Stimulated activated naive CD8-positive, alpha-beta T cell treated with anti-CD3 and anti-CD28 coated beads, Interleukin-15, Interleukin-2, amounts not matched to agents 100 U/mL and 50 U/mL, for 24 hours (primary cell): ENCODE measurements around the gene RTF1.

ENCODE experiments used
- ATAC-seq: fragments of 150-1000 bp; cut with Tn5 transposase; one replicate; pipeline ENCODE4 v1.10.0; 2021
- DNase-seq: peaks from one replicate; pipeline ENCODE4 v3.0.0; 2021

Gene RTF1

DNA sequence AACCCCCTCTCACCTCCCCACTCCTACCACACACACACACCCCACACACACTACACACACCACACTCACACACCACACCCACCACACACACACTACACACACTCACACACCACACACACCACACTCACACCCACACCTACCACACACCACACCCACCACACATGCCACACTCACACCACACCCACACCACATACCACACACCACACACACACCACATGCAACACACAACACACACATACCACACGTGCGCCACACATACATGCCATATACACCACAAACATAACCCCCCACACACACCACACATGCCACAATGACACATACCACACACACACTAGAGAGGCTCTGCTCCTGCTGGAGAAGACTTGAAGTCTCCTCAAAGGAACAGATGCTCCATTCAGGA, 70.9 kb downstream of the RTF1 start:
- ATAC-seq (no peak), DNase-seq (peak; percentile 50)

- ATAC-seq (no peak), DNase-seq (no peak)
Measured at GRCh38 chr15:41489641-41490040, 72.7 kb downstream of the RTF1 start.

GRCh38 chr15:41490355-41490754, 73.5 kb downstream of the RTF1 start:
- DNase-seq = peak; percentile 37
- ATAC-seq = peak; percentile 77

DNA sequence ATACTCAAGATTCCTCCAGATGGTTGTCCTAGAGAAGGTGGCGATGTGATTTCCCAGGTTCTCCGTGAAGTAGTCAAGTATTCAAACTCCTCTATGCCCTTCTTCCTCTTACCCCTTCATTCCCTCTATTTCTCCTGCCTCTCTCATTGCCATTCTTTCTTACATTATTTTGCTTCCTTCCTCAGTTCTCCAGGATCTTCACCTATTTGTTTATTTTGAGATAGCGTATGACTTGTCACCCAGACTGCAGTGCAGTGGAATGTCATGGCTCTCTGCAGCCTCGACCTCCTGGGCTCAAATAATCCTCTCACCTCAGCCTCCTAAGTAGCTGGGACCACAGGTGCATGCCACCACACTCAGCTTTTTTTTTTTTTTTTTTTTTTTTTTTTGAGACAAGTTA, 75.0 kb downstream of the RTF1 start:
- no peak for ATAC-seq
- no peak for DNase-seq

DNA sequence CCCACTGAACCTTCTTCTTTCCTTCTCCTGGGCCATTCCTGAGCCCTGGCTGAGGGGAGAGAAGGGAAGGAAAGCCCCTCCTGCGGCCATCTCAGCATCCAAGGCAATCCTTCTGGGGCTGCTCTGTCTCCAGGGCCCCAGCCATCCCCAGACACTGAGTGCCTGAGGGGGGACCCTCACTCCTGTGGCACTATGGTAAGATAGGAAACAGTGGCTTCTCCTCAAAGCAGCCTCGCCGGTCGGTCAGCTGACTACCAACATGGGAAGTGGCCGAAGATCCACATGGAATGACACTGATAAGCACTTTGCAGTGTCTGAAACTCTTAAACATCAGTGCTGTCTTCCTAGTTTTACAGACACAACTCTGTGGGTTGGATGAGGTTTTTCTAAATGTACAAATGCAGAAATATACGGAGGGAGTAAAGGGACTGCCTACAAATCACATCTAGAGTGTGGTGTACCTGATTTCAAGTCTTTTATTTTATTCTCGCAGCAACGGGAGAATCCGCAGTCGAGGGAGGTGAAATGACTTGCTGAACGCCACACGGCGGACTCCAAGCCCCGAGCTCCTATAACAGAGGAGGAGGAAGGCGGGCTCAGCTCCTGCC, 75.8 kb downstream of the RTF1 start:
- ATAC-seq = no peak
- no peak for DNase-seq

GRCh38 chr15:41493205-41493901, 76.5 kb downstream of the RTF1 start, which contains the start of gene ITPKA:
Gene ITPKA (plus strand): TSS chr15:41493874. CDS start chr15:41493928, 54 bp downstream.
- DNase-seq = peak; percentile 94
- peak; percentile 82 for ATAC-seq

DNA sequence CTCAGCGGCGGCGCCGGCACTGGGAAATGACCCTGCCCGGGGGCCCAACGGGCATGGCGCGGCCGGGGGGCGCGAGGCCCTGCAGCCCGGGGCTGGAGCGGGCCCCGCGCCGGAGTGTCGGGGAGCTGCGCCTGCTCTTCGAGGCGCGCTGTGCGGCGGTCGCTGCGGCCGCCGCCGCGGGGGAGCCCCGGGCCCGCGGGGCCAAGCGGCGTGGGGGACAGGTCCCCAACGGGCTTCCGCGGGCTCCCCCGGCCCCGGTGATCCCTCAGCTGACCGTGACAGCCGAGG, 77.0 kb downstream of the RTF1 start:
- ATAC-seq (no peak), DNase-seq (no peak)

- peak; percentile 10 for ATAC-seq
- peak; percentile 60 for DNase-seq
Measured at GRCh38 chr15:41494190-41494921, 77.5 kb downstream of the RTF1 start.

DNA sequence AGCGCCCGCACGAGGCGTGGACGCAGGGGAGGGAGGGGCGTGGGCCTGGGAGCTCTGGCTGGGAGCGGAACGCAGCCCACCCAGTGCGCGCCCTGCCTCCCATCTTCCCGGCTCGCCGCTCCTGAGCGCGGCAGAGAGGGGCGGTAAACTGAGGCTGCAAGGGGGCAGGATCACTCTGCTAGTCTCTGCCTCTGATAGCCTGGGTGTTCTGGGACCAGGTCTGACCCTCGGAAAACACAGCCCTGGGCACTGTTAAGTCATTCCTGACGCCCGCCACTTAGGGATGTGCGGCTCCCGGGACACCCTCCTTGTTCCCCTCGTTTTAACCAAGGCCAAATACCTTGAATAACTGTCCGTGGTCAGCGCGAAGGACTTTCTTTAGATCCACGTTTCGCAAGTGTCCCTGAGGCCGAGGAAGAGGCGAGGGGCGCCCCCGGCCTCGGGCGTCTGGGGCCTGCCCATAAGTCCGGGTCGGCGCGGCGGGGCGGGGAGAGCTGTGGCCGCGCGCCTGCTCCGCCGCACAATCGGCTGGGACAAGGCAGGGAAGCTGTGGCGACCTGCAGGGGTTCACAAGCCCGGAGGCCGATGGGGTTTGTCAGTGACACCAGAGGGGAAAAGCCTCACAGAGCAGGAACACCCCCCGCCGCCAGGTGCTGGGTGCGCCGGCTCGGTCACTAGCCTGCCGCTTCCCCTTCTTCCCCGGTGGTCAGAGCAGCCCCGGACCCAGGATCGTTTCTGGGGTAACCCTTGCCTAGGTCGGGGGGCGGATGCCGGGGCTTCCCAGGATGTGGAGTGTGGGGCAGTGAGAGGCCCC, 78.2 kb downstream of the RTF1 start:
- DNase-seq = peak; percentile 51
- ATAC-seq = no peak

DNA sequence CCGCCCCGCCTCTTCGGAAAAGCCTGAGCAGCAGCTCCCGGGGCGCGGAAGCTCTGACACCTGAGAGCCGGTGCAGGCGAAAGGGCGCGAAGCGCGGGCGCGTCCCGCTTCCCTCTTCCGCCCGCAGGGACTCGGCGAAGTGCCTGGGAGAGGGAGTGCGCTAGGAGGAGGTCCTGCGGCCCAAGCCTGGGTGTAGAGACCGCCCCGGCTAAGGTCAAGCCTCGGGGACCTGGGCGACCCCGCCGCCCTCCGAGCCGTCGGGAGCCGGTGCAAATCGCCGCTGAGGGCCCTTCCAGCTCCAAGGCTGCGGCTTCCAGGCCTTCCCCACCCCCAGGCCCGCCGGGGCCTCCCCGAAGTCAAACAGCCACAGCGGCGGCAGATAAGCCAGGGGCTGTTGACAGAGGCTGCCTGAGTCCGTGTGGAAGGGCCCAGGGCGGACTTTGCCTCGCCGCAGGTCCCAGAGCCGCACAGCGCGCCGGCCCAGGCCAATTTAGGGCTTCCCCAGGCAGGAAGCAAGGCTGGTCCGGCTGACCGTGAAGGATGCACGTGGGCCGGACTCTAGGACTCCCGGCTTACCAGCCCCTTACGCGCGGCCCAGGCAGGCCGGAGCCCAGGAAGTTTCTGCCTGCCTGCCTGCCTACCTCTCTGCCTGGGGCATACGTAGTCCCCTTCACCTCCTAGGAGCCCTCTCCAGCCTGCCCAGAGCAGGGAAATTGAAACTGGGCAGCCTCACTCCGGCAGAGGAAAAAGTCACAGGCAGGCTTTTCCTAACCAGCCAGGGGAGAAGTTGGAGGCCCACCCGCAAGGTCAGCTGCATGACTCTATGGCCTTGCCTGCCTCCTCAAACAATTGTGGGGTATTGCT, 79.1 kb downstream of the RTF1 start:
- ATAC-seq (no peak), DNase-seq (no peak)

- ATAC-seq (no peak), DNase-seq (no peak)
Measured at GRCh38 chr15:41498657-41499056, 81.8 kb downstream of the RTF1 start.

- ATAC-seq (no peak), DNase-seq (no peak)
Measured at GRCh38 chr15:41499109-41499851, 82.4 kb downstream of the RTF1 start.

DNA sequence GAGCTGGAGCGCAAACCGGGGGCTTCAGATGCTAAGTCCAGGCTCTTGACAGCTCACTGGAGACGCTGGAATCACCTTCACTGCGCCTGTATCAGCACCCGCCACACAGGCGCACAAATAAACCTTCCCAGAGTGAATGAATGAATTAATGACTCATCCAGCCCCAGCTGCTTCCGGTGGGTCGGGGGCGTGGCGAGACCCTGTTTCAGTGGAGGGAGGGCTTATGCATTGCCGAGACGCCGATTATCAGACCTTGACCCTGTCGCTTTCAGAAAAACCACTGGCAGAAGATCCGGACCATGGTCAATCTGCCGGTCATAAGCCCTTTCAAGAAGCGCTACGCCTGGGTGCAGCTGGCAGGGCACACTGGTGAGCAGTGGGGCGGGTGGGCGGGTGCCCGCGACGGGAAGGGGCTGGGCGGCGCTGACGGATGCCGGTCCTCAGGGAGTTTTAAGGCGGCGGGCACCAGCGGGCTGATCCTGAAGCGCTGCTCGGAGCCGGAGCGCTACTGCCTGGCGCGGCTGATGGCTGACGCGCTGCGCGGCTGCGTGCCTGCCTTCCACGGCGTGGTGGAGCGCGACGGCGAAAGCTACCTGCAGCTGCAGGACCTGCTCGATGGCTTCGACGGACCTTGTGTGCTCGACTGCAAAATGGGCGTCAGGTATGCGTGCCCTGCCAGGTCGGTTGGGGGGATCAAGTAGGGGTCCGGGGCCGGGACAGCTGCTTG, 84.5 kb downstream of the RTF1 start:
- DNase-seq (peak; percentile 35), ATAC-seq (peak; percentile 47)

DNA sequence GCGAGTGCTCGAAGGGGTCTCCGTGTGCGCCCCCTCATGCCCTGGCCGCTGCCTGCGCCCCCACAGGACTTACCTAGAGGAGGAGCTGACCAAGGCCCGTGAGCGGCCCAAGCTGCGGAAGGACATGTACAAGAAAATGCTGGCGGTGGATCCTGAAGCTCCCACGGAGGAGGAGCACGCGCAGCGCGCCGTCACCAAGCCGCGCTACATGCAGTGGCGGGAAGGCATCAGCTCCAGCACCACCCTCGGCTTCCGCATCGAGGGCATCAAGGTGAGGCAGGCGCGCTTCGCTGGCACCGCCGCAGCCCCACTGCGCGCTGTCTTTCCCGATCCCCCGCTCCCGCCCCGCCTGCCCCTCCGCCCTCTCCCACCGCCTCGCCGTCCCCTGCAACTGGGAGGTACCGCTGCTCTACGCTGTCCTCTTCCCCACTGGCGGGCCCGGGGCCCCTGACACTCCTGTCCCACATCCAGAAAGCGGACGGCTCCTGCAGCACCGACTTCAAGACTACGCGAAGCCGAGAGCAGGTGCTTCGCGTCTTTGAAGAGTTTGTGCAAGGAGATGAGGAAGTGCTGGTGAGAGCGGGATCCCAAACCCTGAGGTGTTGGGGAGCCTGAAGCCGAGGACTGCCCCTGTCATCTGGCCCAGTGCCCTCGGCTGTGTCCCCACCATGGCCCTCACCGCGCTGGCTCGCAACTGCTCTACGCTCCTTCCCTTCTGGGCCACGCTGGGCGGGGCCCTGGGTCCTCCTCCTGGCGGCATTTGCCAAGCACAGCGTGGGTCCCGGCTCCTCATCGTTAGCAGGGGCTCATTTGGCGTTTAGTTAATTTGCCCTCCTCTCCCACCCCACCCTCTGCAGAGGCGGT, 85.3 kb downstream of the RTF1 start:
- peak; percentile 21 for ATAC-seq
- DNase-seq = peak; percentile 37

DNA sequence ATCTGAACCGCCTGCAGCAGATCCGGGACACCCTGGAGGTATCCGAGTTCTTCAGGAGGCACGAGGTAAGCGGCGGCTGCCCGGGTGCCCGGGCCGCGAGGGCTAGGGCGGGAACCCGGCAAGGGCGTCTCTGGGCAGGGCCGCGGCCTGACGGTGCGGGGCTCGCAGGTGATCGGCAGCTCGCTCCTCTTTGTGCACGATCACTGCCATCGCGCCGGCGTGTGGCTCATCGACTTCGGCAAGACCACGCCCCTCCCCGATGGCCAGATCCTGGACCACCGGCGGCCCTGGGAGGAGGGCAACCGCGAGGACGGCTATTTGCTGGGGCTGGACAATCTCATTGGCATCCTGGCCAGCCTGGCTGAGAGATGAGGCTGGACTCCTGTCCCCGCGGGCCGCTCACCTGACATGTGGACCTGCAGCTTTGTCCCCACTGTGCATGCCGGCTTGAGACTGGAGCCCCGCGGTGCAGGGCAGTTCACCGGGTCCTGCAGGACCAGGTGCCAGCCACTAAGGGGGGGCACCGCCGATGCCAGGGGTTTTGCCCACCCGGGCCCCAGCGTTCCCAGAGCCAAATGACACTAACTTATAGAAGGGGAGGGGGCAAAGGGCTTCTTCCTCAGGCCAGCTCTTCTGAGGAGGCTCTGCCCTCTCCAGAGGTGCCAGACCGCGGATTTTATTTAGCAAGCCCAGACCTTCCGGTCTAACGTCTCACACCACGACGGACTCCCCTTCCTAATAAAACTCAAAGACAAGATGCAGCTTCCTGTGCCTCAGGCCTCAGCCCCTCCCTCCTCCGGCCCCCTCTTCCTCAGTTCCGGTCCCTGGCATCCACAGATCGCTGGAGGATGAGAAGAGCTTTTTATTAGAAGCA, 86.1 kb downstream of the RTF1 start:
- DNase-seq (no peak), ATAC-seq (no peak)

DNA sequence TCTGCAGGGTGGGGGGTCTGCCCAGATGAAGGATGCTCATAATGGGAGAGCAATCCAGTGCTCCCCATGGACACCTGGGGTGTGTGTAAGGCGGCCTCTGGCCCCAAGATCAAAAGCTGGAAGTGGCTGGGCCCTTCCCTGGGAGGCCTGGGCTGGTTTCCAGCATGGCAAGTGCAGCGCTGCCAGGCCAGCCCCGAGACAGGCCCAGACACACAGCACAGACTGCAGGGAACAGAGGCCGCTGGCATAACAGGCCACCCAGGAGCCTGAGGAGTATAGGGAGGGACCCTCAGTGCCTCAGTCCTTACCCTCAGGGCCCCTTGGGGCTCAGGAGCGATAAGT, 86.7 kb downstream of the RTF1 start:
- no peak for DNase-seq
- no peak for ATAC-seq

GRCh38 chr15:41504751-41505492, 88.0 kb downstream of the RTF1 start:
- DNase-seq = no peak
- no peak for ATAC-seq

- no peak for ATAC-seq
- no peak for DNase-seq
Measured at GRCh38 chr15:41505776-41506175, 88.9 kb downstream of the RTF1 start.
